ENCODE measurements around the gene EMC10. TPM values are rescaled to one million over a fixed set of nuclear protein-coding genes. Genes with fewer than 3 reads are reported as not detected.

The EMC10 gene
- total RNA-seq = 132 to 144 TPM (median 144 TPM) in 3 replicates
- long read RNA-seq, full-length matches to known transcripts = 11 of 24 reads
- long read RNA-seq, partial matches to known transcripts = 0 of 24 reads
- long read RNA-seq, other reads (novel, unspliced or antisense) = 13 of 24 reads

- Mint-ChIP-seq H3K4me3 (ENCODE audit: unreplicated experiment) (peak within 1 kb of the TSS; percentile 97), H3K36me3 (ENCODE audit: low read depth) (peaks cover 8% of the 10 kb centered on the region), H3K4me1 (ENCODE audit: low read depth) (peaks cover 18% of the 10 kb centered on the region), H3K27me3 (ENCODE audit: low read depth) (no peaks in the 10 kb centered on the region), H3K27ac (ENCODE audit: unreplicated experiment) (peak within 1 kb of the TSS; percentile 87), H3K9me3 (ENCODE audit: low read depth) (no peaks in the 10 kb centered on the region)
- peak; percentile 95 for DNase-seq (ENCODE audit: low spot score)
- peak; percentile 14 for TF ChIP-seq CTCF (IDR thresholded peaks at IDR 0.05)
Observed at GRCh38 chr19:50476224-50476906, at the start of gene EMC10, which contains the start of gene GARIN5A. TSS of gene EMC10 (plus strand) at chr19:50476507. CDS start at chr19:50476545, 38 bp downstream. TSS of gene GARIN5A (minus strand) at chr19:50476848. CDS start at chr19:50476388, 460 bp downstream.

GRCh38 chr19:50427318-50427925 lies 48.9 kb upstream of the EMC10 start:
- Mint-ChIP-seq H3K9me3 (ENCODE audit: low read depth) (no peaks in the 10 kb centered on the region), H3K27me3 (ENCODE audit: low read depth) (peaks cover 9% of the 10 kb centered on the region), H3K4me1 (ENCODE audit: low read depth) (peaks cover 13% of the 10 kb centered on the region), H3K4me3 (ENCODE audit: unreplicated experiment) (no peak overlapping the region), H3K27ac (ENCODE audit: unreplicated experiment) (no peak overlapping the region), H3K36me3 (ENCODE audit: low read depth) (no peaks in the 10 kb centered on the region)
- no peak for TF ChIP-seq CTCF (IDR thresholded peaks at IDR 0.05)
- no peak for DNase-seq (ENCODE audit: low spot score)

GRCh38 chr19:50427997-50428425 lies 48.3 kb upstream of the EMC10 start:
- DNase-seq (ENCODE audit: low spot score) = no peak
- Mint-ChIP-seq H3K4me1 (ENCODE audit: low read depth) (peaks cover 14% of the 10 kb centered on the region), H3K27ac (ENCODE audit: unreplicated experiment) (no peak overlapping the region), H3K9me3 (ENCODE audit: low read depth) (no peaks in the 10 kb centered on the region), H3K4me3 (ENCODE audit: unreplicated experiment) (peak overlapping the region; percentile 45), H3K36me3 (ENCODE audit: low read depth) (no peaks in the 10 kb centered on the region), H3K27me3 (ENCODE audit: low read depth) (peaks cover 9% of the 10 kb centered on the region)
- TF ChIP-seq CTCF (IDR thresholded peaks at IDR 0.05) = no peak

GRCh38 chr19:50428772-50429463 lies 47.4 kb upstream of the EMC10 start:
- H3K4me3 Mint-ChIP-seq (ENCODE audit: unreplicated experiment) = no peak overlapping the region
- H3K9me3 Mint-ChIP-seq (ENCODE audit: low read depth) = no peaks in the 10 kb centered on the region
- no peak overlapping the region for H3K27ac Mint-ChIP-seq (ENCODE audit: unreplicated experiment)
- H3K27me3 Mint-ChIP-seq (ENCODE audit: low read depth) = peaks cover 12% of the 10 kb centered on the region
- no peaks in the 10 kb centered on the region for H3K36me3 Mint-ChIP-seq (ENCODE audit: low read depth)
- H3K4me1 Mint-ChIP-seq (ENCODE audit: low read depth) = peaks cover 14% of the 10 kb centered on the region
- DNase-seq (ENCODE audit: low spot score) = no peak
- no peak for TF ChIP-seq CTCF (IDR thresholded peaks at IDR 0.05)

- H3K27ac Mint-ChIP-seq (ENCODE audit: unreplicated experiment) = no peak overlapping the region
- peaks cover 15% of the 10 kb centered on the region for H3K27me3 Mint-ChIP-seq (ENCODE audit: low read depth)
- no peak for DNase-seq (ENCODE audit: low spot score)
- H3K4me1 Mint-ChIP-seq (ENCODE audit: low read depth) = peaks cover 14% of the 10 kb centered on the region
- H3K9me3 Mint-ChIP-seq (ENCODE audit: low read depth) = no peaks in the 10 kb centered on the region
- TF ChIP-seq CTCF (IDR thresholded peaks at IDR 0.05) = no peak
- no peaks in the 10 kb centered on the region for H3K36me3 Mint-ChIP-seq (ENCODE audit: low read depth)
- H3K4me3 Mint-ChIP-seq (ENCODE audit: unreplicated experiment) = peak overlapping the region; percentile 81
Observed at GRCh38 chr19:50430888-50431342, 45.4 kb upstream of the EMC10 start.

All from chondrocyte (in vitro differentiated cells).